Mucosa of rectum (tissue), 2 donors: ENCODE results near the gene BACE2.

ENCODE experiments used
- H3K27ac ChIP-seq, 2 donors: one replicate each; pipeline ENCODE4 v1.7.0; 2013; ENCODE audit warnings: inconsistent platforms in 2 of 2, low read depth in 2 of 2, low read length in 2 of 2
- H3K27me3 ChIP-seq, 2 donors: one replicate each; pipeline ENCODE4 v1.7.0; 2013; ENCODE audit warnings: low read length in 2 of 2; ENCODE audit not compliant: control insufficient read depth in 2 of 2, insufficient read depth in 2 of 2
- H3K36me3 ChIP-seq, 2 donors: one replicate each; pipeline ENCODE4 v1.7.0; 2013; ENCODE audit warnings: low read length in 2 of 2; ENCODE audit not compliant: control insufficient read depth in 2 of 2, insufficient read depth in 2 of 2
- H3K4me1 ChIP-seq, 2 donors: one replicate each; pipeline ENCODE4 v1.7.0; 2013; ENCODE audit warnings: low read length in 2 of 2, mild to moderate bottlenecking in 1 of 2; ENCODE audit not compliant: control insufficient read depth in 2 of 2, insufficient read depth in 2 of 2
- H3K4me3 ChIP-seq, 2 donors: one replicate each; pipeline ENCODE4 v1.7.0; 2013; ENCODE audit warnings: low read length in 2 of 2
- H3K9ac ChIP-seq, 2 donors: one replicate each; pipeline ENCODE4 v1.7.0; 2013; ENCODE audit warnings: low read length in 2 of 2, low read depth in 1 of 2, mild to moderate bottlenecking in 1 of 2
- H3K9me3 ChIP-seq, 2 donors: one replicate each; pipeline ENCODE4 v1.7.0; 2013; ENCODE audit warnings: low read length in 2 of 2; ENCODE audit not compliant: control insufficient read depth in 2 of 2
- donor health status: healthy.
- donor health status: Normal muscosa, but diverticular disease.

BACE2 gene

GRCh38 chr21:41209016-41209619, 41.2 kb downstream of the BACE2 start:
- Histone ChIP-seq H3K9me3 (no peaks in the 10 kb centered on the region), H3K4me3 (no peak overlapping the region), H3K4me1 (peaks cover 0 to 5% of the 10 kb centered on the region in 2 donors), H3K27me3 (no peaks in the 10 kb centered on the region), H3K36me3 (peaks cover 0 to 2% of the 10 kb centered on the region in 2 donors), H3K9ac (no peak overlapping the region), H3K27ac (no peak overlapping the region)

GRCh38 chr21:41210426-41211059, 42.6 kb downstream of the BACE2 start:
- no peaks in the 10 kb centered on the region for H3K27me3 ChIP-seq
- H3K4me1 ChIP-seq = peaks cover 0 to 5% of the 10 kb centered on the region in 2 donors
- H3K9ac ChIP-seq = no peak overlapping the region
- no peak overlapping the region for H3K27ac ChIP-seq
- H3K36me3 ChIP-seq = peaks cover 0 to 2% of the 10 kb centered on the region in 2 donors
- H3K4me3 ChIP-seq = no peak overlapping the region
- no peaks in the 10 kb centered on the region for H3K9me3 ChIP-seq

GRCh38 chr21:41211060-41211805, 43.3 kb downstream of the BACE2 start:
- H3K27ac ChIP-seq = no peak overlapping the region
- no peak overlapping the region for H3K4me3 ChIP-seq
- H3K27me3 ChIP-seq = no peaks in the 10 kb centered on the region
- H3K9ac ChIP-seq = no peak overlapping the region
- H3K9me3 ChIP-seq = no peaks in the 10 kb centered on the region
- H3K36me3 ChIP-seq = peaks cover 0 to 2% of the 10 kb centered on the region in 2 donors
- H3K4me1 ChIP-seq = peaks cover 0 to 5% of the 10 kb centered on the region in 2 donors

- H3K9ac ChIP-seq = no peak overlapping the region
- peaks cover 6 to 9% of the 10 kb centered on the region in 2 donors for H3K4me1 ChIP-seq
- no peak overlapping the region for H3K4me3 ChIP-seq
- H3K27me3 ChIP-seq = no peaks in the 10 kb centered on the region
- peaks cover 0 to 2% of the 10 kb centered on the region in 2 donors for H3K36me3 ChIP-seq
- H3K9me3 ChIP-seq = no peaks in the 10 kb centered on the region
- H3K27ac ChIP-seq = no peak overlapping the region
These were observed 45.1 kb downstream of the BACE2 start for GRCh38 chr21:41213021-41213420.

GRCh38 chr21:41215856-41216408, 48.0 kb downstream of the BACE2 start:
- peaks cover 6 to 8% of the 10 kb centered on the region in 2 donors for H3K4me1 ChIP-seq
- no peaks in the 10 kb centered on the region for H3K27me3 ChIP-seq
- no peaks in the 10 kb centered on the region for H3K36me3 ChIP-seq
- no peak overlapping the region for H3K27ac ChIP-seq
- no peak overlapping the region for H3K9ac ChIP-seq
- no peaks in the 10 kb centered on the region for H3K9me3 ChIP-seq
- no peak overlapping the region for H3K4me3 ChIP-seq

GRCh38 chr21:41216486-41216885, 48.5 kb downstream of the BACE2 start:
- H3K9me3 ChIP-seq = no peaks in the 10 kb centered on the region
- H3K4me3 ChIP-seq = no peak overlapping the region
- peaks cover 6 to 8% of the 10 kb centered on the region in 2 donors for H3K4me1 ChIP-seq
- H3K9ac ChIP-seq = no peak overlapping the region
- H3K27ac ChIP-seq = no peak overlapping the region
- no peaks in the 10 kb centered on the region for H3K36me3 ChIP-seq
- H3K27me3 ChIP-seq = no peaks in the 10 kb centered on the region

- H3K4me3 ChIP-seq = no peak overlapping the region
- no peak overlapping the region for H3K9ac ChIP-seq
- no peaks in the 10 kb centered on the region for H3K9me3 ChIP-seq
- H3K27me3 ChIP-seq = no peaks in the 10 kb centered on the region
- no peaks in the 10 kb centered on the region for H3K36me3 ChIP-seq
- peak overlapping the region; percentile 37 to 39 for H3K27ac ChIP-seq
- peaks cover 6 to 8% of the 10 kb centered on the region in 2 donors for H3K4me1 ChIP-seq
These were observed 49.9 kb downstream of the BACE2 start for GRCh38 chr21:41217671-41218385.

GRCh38 chr21:41219498-41220207, 51.7 kb downstream of the BACE2 start:
- H3K9ac ChIP-seq = no peak overlapping the region
- H3K36me3 ChIP-seq = no peaks in the 10 kb centered on the region
- peaks cover 6 to 8% of the 10 kb centered on the region in 2 donors for H3K4me1 ChIP-seq
- no peaks in the 10 kb centered on the region for H3K9me3 ChIP-seq
- H3K27me3 ChIP-seq = no peaks in the 10 kb centered on the region
- no peak overlapping the region for H3K4me3 ChIP-seq
- H3K27ac ChIP-seq = no peak overlapping the region

GRCh38 chr21:41220208-41220733, 52.3 kb downstream of the BACE2 start:
- no peak overlapping the region for H3K9ac ChIP-seq
- no peak overlapping the region for H3K27ac ChIP-seq
- no peak overlapping the region for H3K4me3 ChIP-seq
- no peaks in the 10 kb centered on the region for H3K27me3 ChIP-seq
- H3K4me1 ChIP-seq = peaks cover 6 to 8% of the 10 kb centered on the region in 2 donors
- no peaks in the 10 kb centered on the region for H3K36me3 ChIP-seq
- H3K9me3 ChIP-seq = no peaks in the 10 kb centered on the region
